ENCODE results near the gene PITPNB. TPM values are rescaled to one million over a fixed set of nuclear protein-coding genes. Genes with fewer than 3 reads are reported as not detected.

Gene PITPNB
- total and polyA plus RNA-seq, 2 donors from 2014 or later = 23.7 to 72.0 TPM

DNA sequence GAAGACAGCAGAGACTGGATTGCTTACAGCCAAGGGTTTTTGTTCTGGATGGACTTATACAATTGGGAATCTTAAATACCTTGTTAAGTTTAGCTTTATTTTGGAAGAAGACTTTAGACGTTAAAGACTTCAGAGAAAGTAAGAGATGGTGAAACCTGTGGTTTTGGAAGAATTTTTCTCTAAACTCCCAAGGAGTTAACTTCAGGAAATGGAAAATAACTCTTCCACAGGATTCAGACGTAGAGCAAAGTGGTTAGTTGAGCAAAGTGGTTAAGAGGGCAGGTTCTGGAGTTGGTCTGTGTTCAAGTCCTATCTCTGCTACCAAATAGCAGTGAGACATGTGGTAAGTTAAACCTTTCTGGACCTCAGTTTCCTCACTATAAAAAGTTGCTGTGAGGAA lies 12.8 kb downstream of the PITPNB start:
- Histone ChIP-seq H3K36me3 (ENCODE audit: control insufficient read depth in 2 of 3, insufficient read depth in 3 of 3, low read length in 3 of 3) (peaks cover 0 to 16% (median 6%) of the 10 kb centered on the region in 3 donors), H3K27me3 (ENCODE audit: control insufficient read depth, insufficient read depth, low read length) (no peaks in the 10 kb centered on the region), H3K9me3 (ENCODE audit: control insufficient read depth in 2 of 3, insufficient read depth in 1 of 3, low read length in 3 of 3) (no peaks in the 10 kb centered on the region), H3K9ac (ENCODE audit: low read length in 3 of 3) (no peak overlapping the region), H3K4me3 (ENCODE audit: low read length in 3 of 3) (no peak overlapping the region), H3K27ac (ENCODE audit: low read depth in 2 of 2, low read length in 2 of 2) (no peak overlapping the region), H3K4me1 (ENCODE audit: control insufficient read depth in 2 of 3, insufficient read depth in 2 of 3, low read depth in 1 of 3, low read length in 3 of 3) (no peaks in the 10 kb centered on the region)
- DNase-seq (no peak), FAIRE-seq (no peak)
- TF ChIP-seq, protein P1, sequence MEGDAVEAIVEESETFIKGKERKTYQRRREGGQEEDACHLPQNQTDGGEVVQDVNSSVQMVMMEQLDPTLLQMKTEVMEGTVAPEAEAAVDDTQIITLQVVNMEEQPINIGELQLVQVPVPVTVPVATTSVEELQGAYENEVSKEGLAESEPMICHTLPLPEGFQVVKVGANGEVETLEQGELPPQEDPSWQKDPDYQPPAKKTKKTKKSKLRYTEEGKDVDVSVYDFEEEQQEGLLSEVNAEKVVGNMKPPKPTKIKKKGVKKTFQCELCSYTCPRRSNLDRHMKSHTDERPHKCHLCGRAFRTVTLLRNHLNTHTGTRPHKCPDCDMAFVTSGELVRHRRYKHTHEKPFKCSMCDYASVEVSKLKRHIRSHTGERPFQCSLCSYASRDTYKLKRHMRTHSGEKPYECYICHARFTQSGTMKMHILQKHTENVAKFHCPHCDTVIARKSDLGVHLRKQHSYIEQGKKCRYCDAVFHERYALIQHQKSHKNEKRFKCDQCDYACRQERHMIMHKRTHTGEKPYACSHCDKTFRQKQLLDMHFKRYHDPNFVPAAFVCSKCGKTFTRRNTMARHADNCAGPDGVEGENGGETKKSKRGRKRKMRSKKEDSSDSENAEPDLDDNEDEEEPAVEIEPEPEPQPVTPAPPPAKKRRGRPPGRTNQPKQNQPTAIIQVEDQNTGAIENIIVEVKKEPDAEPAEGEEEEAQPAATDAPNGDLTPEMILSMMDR (IDR thresholded peaks at IDR 0.05; ENCODE audit: borderline replicate concordance, extremely low read depth, insufficient read depth) = no peak
- intact Hi-C loops (cut with DNase I) = no loop called here

DNA sequence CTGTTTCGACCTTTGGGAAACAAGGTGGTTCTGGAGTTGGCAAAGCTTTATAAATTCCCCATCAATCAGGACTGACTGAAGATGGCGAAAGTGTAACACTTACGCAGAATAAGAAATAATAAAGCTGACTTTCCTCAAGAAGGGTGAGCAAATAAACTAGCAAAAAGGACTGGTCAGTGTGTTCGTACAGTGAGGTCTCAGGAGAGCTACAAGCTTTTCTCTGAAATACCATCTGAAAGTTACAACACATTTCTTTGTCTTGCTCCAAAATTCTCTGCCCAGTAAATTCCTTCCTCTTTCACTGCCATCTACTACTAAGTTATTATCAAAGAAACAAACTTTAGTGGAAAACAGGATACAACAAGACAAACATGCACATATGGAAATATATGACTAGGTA lies 13.4 kb downstream of the PITPNB start:
- DNase-seq (no peak), FAIRE-seq (no peak)
- Histone ChIP-seq H3K9ac (ENCODE audit: low read length in 3 of 3) (no peak overlapping the region), H3K9me3 (ENCODE audit: control insufficient read depth in 2 of 3, insufficient read depth in 1 of 3, low read length in 3 of 3) (no peaks in the 10 kb centered on the region), H3K27me3 (ENCODE audit: control insufficient read depth, insufficient read depth, low read length) (no peaks in the 10 kb centered on the region), H3K36me3 (ENCODE audit: control insufficient read depth in 2 of 3, insufficient read depth in 3 of 3, low read length in 3 of 3) (peaks cover 0 to 14% (median 6%) of the 10 kb centered on the region in 3 donors), H3K4me3 (ENCODE audit: low read length in 3 of 3) (no peak overlapping the region), H3K27ac (ENCODE audit: low read depth in 2 of 2, low read length in 2 of 2) (no peak overlapping the region), H3K4me1 (ENCODE audit: control insufficient read depth in 2 of 3, insufficient read depth in 2 of 3, low read depth in 1 of 3, low read length in 3 of 3) (no peaks in the 10 kb centered on the region)
- TF ChIP-seq, protein P1 (IDR thresholded peaks at IDR 0.05; ENCODE audit: borderline replicate concordance, extremely low read depth, insufficient read depth) = no peak
- intact Hi-C loops (cut with DNase I) = no loop called here

DNA sequence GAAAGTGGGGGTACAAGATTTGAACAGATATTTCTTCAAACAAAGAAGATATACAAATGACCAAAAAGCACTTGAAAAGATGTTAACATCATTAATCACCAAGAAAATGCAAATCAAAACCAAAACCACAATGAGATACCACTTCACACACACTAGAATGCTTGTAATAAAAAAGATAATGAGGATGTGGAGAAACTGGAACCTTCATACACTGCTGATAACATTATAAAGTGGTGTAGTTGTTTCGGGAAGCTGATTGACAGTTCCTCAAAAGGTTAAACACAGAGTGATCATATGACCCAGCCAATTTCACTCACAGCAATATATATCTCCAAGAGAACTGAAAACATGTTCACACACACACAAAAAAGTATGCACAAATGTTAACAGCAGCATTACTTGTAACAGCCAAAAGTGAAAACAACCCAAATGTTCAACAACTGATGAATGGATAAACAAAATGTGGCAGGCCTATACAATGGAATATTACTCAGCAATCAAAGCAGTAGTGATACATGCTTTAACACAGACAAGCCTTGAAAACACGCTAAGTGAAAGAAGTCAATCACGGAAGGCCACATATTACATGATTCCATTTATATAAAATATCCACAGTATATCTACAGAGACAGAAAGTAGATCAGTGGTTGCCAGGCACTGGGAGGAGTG lies 15.1 kb downstream of the PITPNB start:
- H3K27ac ChIP-seq (ENCODE audit: low read depth in 2 of 2, low read length in 2 of 2) = no peak overlapping the region
- no peak overlapping the region for H3K9ac ChIP-seq (ENCODE audit: low read length in 3 of 3)
- TF ChIP-seq, protein P1 (IDR thresholded peaks at IDR 0.05; ENCODE audit: borderline replicate concordance, extremely low read depth, insufficient read depth) = no peak
- no peak for FAIRE-seq
- peaks cover under 1 to 11% (median 7%) of the 10 kb centered on the region in 3 donors for H3K36me3 ChIP-seq (ENCODE audit: control insufficient read depth in 2 of 3, insufficient read depth in 3 of 3, low read length in 3 of 3)
- H3K27me3 ChIP-seq (ENCODE audit: control insufficient read depth, insufficient read depth, low read length) = no peaks in the 10 kb centered on the region
- no peaks in the 10 kb centered on the region for H3K4me1 ChIP-seq (ENCODE audit: control insufficient read depth in 2 of 3, insufficient read depth in 2 of 3, low read depth in 1 of 3, low read length in 3 of 3)
- intact Hi-C loops (cut with DNase I) = no loop called here
- no peak overlapping the region for H3K4me3 ChIP-seq (ENCODE audit: low read length in 3 of 3)
- DNase-seq = no peak
- no peaks in the 10 kb centered on the region for H3K9me3 ChIP-seq (ENCODE audit: control insufficient read depth in 2 of 3, insufficient read depth in 1 of 3, low read length in 3 of 3)

Data from kidney (tissue), 14 donors.